PC-3 (cell line): ENCODE data around the gene PICALM.

Experiments
- EZH2 ChIP-seq: fragments of 300-600 bp; sonication (generic); IDR thresholded peaks from one replicate; pipeline ENCODE4 v1.6.1; 2017; ENCODE audit warnings: antibody characterized with exemption, mild to moderate bottlenecking, low read length; ENCODE audit not compliant: unreplicated experiment
- TF ChIP-seq, protein P1 (sequence below): fragments of 300-600 bp; sonication (generic); conservative IDR thresholded peaks from 2 replicates; pipeline ENCODE4 v1.5.1; 2017; ENCODE audit warnings: antibody characterized with exemption, low read depth, mild to moderate bottlenecking, low read length

- TF ChIP-seq, protein P1, sequence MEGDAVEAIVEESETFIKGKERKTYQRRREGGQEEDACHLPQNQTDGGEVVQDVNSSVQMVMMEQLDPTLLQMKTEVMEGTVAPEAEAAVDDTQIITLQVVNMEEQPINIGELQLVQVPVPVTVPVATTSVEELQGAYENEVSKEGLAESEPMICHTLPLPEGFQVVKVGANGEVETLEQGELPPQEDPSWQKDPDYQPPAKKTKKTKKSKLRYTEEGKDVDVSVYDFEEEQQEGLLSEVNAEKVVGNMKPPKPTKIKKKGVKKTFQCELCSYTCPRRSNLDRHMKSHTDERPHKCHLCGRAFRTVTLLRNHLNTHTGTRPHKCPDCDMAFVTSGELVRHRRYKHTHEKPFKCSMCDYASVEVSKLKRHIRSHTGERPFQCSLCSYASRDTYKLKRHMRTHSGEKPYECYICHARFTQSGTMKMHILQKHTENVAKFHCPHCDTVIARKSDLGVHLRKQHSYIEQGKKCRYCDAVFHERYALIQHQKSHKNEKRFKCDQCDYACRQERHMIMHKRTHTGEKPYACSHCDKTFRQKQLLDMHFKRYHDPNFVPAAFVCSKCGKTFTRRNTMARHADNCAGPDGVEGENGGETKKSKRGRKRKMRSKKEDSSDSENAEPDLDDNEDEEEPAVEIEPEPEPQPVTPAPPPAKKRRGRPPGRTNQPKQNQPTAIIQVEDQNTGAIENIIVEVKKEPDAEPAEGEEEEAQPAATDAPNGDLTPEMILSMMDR = no peak
- TF ChIP-seq EZH2 = no peak
Measured at GRCh38 chr11:85965202-85965601, 103.7 kb downstream of the PICALM start.
